Stimulated activated CD4-positive, alpha-beta T cell treated with anti-CD3 and anti-CD28 coated beads, Interleukin-15, amount 100 ng/mL, for 48 hours (primary cell): Measurements from ENCODE around the gene TMEM178A.
"Not testable (repeated sequence)": the region's sequence is repeated elsewhere in the genome, so short reads cannot be mapped to it uniquely, and the experiment has no call there.

ENCODE experiments used
- DNase-seq, 2 donors: peaks; one replicate each; pipeline ENCODE4 v3.0.0-alpha.2; 2020; ENCODE audit warnings: low read depth in 2 of 2

Gene TMEM178A

GRCh38 chr2:39665811-39666490 is at the start of gene TMEM178A:
TSS of gene TMEM178A (plus strand) at chr2:39665917. CDS start at chr2:39665975, 58 bp downstream.
- DNase-seq, result no peak

- no peak for DNase-seq
Observed at GRCh38 chr2:39618236-39618635, 47.5 kb upstream of the TMEM178A start.

- no peak for DNase-seq
Observed at GRCh38 chr2:39618736-39619135, 47.0 kb upstream of the TMEM178A start.

GRCh38 chr2:39620067-39620466 is 45.6 kb upstream of the TMEM178A start:
- DNase-seq, result peak in 1 of 2 donors; percentile 7

GRCh38 chr2:39621596-39621995 is 44.1 kb upstream of the TMEM178A start:
- no peak for DNase-seq

GRCh38 chr2:39622860-39623259 is 42.9 kb upstream of the TMEM178A start:
- no peak for DNase-seq

- no peak for DNase-seq
Observed at GRCh38 chr2:39623917-39624316, 41.8 kb upstream of the TMEM178A start.

- DNase-seq, result no peak
Observed at GRCh38 chr2:39625193-39625926, 40.4 kb upstream of the TMEM178A start.

- no peak for DNase-seq
Observed at GRCh38 chr2:39625927-39626270, 39.8 kb upstream of the TMEM178A start.

GRCh38 chr2:39628346-39628745 is 37.4 kb upstream of the TMEM178A start:
- not testable (repeated sequence) for DNase-seq

GRCh38 chr2:39629646-39630045 is 36.1 kb upstream of the TMEM178A start:
- no peak for DNase-seq

GRCh38 chr2:39631256-39631655 is 34.5 kb upstream of the TMEM178A start:
- no peak for DNase-seq

GRCh38 chr2:39631718-39632117 is 34.0 kb upstream of the TMEM178A start:
- DNase-seq, result no peak

GRCh38 chr2:39632876-39633275 is 32.8 kb upstream of the TMEM178A start:
- DNase-seq, result no peak

- DNase-seq, result no peak
Observed at GRCh38 chr2:39636306-39636705, 29.4 kb upstream of the TMEM178A start.

GRCh38 chr2:39638581-39638980 is 27.1 kb upstream of the TMEM178A start:
- no peak for DNase-seq

- no peak for DNase-seq
Observed at GRCh38 chr2:39640107-39640506, 25.6 kb upstream of the TMEM178A start.

- DNase-seq, result no peak
Observed at GRCh38 chr2:39640681-39641080, 25.0 kb upstream of the TMEM178A start.

- no peak for DNase-seq
Observed at GRCh38 chr2:39641635-39642034, 24.1 kb upstream of the TMEM178A start.

GRCh38 chr2:39642051-39642718 is 23.5 kb upstream of the TMEM178A start:
- no peak for DNase-seq

GRCh38 chr2:39645826-39646225 is 19.9 kb upstream of the TMEM178A start:
- DNase-seq, result no peak

- DNase-seq, result no peak
Observed at GRCh38 chr2:39646267-39646666, 19.4 kb upstream of the TMEM178A start.
